Activated CD4-positive, alpha-beta memory T cell treated with anti-CD3 and anti-CD28 coated beads for 36 hours (primary cell): Measurements from ENCODE around the gene AFTPH. TPM values are rescaled to one million over a fixed set of nuclear protein-coding genes. Genes with fewer than 3 reads are reported as not detected.

Experiments
- CTCF ChIA-PET: fragments of 350-600 bp; sonication (Branson Sonifier 250); formaldehyde crosslinking; loops from one replicate; lab custom pipeline; 2021; ENCODE audit warnings: antibody characterized with exemption, inconsistent platforms; lab: Charles Lee
- POLR2A ChIA-PET: fragments of 350-600 bp; sonication (Branson Sonifier 250); formaldehyde crosslinking; loops from one replicate; lab custom pipeline; 2021; ENCODE audit warnings: antibody characterized with exemption; lab: Charles Lee
- DNase-seq: peaks from one replicate; pipeline ENCODE4 v3.0.0-alpha.2; 2020
- H3K27ac Mint-ChIP-seq: one replicate; pipeline ENCODE4 v1.8.0; 2021; ENCODE audit warnings: mixed read lengths
- H3K27me3 Mint-ChIP-seq: one replicate; pipeline ENCODE4 v1.8.0; 2021; ENCODE audit warnings: mixed read lengths
- H3K36me3 Mint-ChIP-seq: one replicate; pipeline ENCODE4 v1.8.0; 2021; ENCODE audit warnings: mixed read lengths
- H3K4me1 Mint-ChIP-seq: one replicate; pipeline ENCODE4 v1.8.0; 2021; ENCODE audit warnings: low read depth, mixed read lengths
- H3K4me3 Mint-ChIP-seq: one replicate; pipeline ENCODE4 v1.8.0; 2021; ENCODE audit warnings: mild to moderate bottlenecking, mixed read lengths
- H3K9me3 Mint-ChIP-seq: one replicate; pipeline ENCODE4 v1.8.0; 2021; ENCODE audit warnings: mixed read lengths
- intact Hi-C: fragments of 100-400 bp; cut with micrococcal nuclease; formaldehyde crosslinking; loops from one replicate; pipeline ENCODE4 v1.15.1; 2023
- total RNA-seq, 2 experiments: library from RNA; stranded (reverse); gene quantifications; one replicate each; pipeline ENCODE4 v1.2.3, GENCODE V29; 2021

AFTPH gene, protein sequence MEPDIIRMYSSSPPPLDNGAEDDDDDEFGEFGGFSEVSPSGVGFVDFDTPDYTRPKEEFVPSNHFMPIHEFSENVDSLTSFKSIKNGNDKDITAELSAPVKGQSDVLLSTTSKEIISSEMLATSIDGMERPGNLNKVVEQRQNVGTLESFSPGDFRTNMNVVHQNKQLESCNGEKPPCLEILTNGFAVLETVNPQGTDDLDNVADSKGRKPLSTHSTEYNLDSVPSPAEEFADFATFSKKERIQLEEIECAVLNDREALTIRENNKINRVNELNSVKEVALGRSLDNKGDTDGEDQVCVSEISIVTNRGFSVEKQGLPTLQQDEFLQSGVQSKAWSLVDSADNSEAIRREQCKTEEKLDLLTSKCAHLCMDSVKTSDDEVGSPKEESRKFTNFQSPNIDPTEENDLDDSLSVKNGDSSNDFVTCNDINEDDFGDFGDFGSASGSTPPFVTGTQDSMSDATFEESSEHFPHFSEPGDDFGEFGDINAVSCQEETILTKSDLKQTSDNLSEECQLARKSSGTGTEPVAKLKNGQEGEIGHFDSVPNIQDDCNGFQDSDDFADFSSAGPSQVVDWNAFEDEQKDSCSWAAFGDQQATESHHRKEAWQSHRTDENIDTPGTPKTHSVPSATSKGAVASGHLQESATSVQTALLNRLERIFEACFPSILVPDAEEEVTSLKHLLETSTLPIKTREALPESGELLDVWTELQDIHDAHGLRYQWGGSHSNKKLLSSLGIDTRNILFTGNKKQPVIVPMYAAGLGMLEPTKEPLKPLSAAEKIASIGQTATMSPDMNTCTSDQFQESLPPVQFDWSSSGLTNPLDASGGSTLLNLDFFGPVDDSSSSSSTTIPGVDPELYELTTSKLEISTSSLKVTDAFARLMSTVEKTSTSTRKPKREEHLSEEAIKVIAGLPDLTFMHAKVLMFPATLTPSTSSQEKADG
- total RNA-seq: 10 to 100 TPM; 34.8 to 36.4 TPM

DNA sequence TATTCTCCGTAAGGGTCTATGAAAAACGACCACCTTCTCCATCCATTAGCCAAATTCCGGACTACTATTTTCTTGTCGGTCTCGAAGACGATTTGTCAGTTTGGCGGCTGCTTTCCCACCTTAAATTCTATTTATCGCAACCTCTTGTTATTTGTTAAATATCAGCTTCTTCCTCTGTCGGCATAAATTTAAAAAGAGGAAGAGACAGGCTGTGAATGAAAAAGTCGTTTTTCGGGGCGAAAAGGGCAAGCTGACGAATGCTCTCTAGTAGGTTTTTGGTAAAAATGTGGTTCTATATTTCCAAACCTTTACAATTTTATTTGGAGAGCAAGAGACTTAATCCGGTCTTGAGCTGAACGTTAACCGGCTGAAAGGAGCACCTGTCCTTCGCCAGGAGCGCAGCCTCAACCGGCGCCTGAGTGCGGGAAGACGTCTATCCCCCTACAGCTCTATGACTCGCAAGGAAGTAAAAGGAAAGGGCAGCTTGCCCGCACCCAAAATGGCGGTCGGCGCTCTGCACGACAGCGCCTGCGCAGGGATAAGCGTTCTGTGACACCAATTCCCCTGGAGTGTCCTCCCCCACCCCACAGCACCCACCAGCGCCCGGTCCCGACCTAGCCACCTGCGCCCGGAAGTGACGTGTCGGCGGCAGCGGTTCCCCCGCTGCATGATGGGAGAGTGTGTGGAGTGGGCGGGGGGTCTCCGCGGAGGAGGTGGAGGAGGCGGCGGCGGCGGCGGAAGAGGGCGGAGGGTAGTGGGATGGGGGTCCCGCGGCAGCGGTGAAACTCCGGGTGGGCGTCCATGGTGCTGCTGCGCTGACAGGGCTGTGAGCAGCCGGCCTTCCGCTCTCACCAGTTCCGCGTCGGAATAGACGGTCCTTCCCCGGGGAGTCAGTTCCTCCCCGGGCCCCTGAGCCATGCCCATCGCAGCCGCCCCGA, at the start of gene AFTPH:
AFTPH (plus strand) TSS at position 663 of the 938 bp plus-strand sequence. CDS start 27,147 bp downstream, outside the sequence.
- intact Hi-C loops: loop anchor here (1.0 to 5.0 kb wide), 15 partner anchors 10 to 682 kb away; partner anchors contain the start of genes CEP68, PELI1, SERTAD2 and SLC1A4
- peak within 1 kb of the TSS; percentile 99 for H3K4me3 Mint-ChIP-seq
- ChIA-PET POLR2A (interaction anchor here (0.6 to 3.4 kb wide), 13 partner anchors 15 to 704 kb away, joined by 3 to 23 read pairs (median 6); partner anchors contain the start of genes ACTR2, RAB1A and SERTAD2), CTCF (interaction anchor here (0.7 to 4.8 kb wide), 31 partner anchors 9 to 487 kb away, joined by 3 to 161 read pairs (median 9); partner anchors contain the start of gene SERTAD2)
- peaks cover 31% of the 10 kb centered on the region for H3K4me1 Mint-ChIP-seq
- no peaks in the 10 kb centered on the region for H3K9me3 Mint-ChIP-seq
- peak within 1 kb of the TSS; percentile 98 for H3K27ac Mint-ChIP-seq
- DNase-seq: peak; percentile 100
- H3K36me3 Mint-ChIP-seq: peaks cover 5% of the 10 kb centered on the region
- peaks cover 2% of the 10 kb centered on the region for H3K27me3 Mint-ChIP-seq

DNA sequence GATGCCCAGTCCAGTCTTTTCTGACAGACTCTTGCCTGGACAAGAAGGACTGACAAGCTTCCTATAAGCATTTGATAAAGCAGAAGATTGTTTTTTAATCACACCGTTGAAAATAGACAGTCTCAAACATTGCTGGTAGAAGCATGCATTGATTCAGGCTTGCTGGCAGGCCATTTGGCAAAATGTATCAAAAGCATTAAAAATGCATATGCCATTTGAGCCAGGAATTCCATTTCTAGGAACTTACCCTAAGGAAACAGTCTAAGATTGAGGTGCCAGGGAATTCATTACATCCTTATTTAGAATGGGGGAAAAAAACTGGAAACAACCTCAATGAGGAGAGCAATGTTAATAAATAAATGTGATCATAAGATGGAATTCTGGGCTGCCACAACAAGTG, 49.5 kb upstream of the AFTPH start:
- DNase-seq: no peak
- H3K4me1 Mint-ChIP-seq: no peaks in the 10 kb centered on the region
- H3K4me3 Mint-ChIP-seq: no peak overlapping the region
- H3K27me3 Mint-ChIP-seq: no peaks in the 10 kb centered on the region
- no peaks in the 10 kb centered on the region for H3K36me3 Mint-ChIP-seq
- H3K27ac Mint-ChIP-seq: no peak overlapping the region
- intact Hi-C loops: no loop called here
- H3K9me3 Mint-ChIP-seq: no peaks in the 10 kb centered on the region
- POLR2A ChIA-PET: no interaction called here
- CTCF ChIA-PET: no interaction called here

DNA sequence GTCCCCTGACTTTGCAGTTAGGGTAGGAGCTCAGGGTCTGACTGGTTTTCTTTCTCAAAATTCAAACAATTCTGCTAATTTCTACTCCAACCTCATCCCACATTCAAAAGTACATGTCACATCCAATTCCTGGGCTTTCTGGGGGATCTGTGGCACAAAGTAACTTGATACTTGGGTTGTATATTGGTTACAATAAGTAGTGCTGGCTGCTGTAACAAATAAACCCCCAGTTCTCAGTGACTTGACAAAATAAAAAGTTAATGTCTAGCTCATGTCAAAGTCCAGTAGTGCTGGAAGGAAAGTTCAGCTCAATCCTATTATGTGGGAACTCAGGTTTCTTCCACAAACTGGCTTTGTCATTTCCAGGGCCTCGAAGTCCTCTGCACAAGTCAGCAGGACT, 47.1 kb upstream of the AFTPH start:
- intact Hi-C loops: no loop called here
- Mint-ChIP-seq H3K9me3 (no peaks in the 10 kb centered on the region), H3K4me3 (no peak overlapping the region), H3K36me3 (no peaks in the 10 kb centered on the region), H3K4me1 (no peaks in the 10 kb centered on the region), H3K27me3 (no peaks in the 10 kb centered on the region), H3K27ac (no peak overlapping the region)
- ChIA-PET POLR2A (no interaction called here), CTCF (interaction anchor here (1.2 to 16.6 kb wide), 3 partner anchors 10 to 147 kb away, joined by 3 to 368 read pairs (median 10); no protein-coding TSS in a partner anchor)
- DNase-seq: no peak

DNA sequence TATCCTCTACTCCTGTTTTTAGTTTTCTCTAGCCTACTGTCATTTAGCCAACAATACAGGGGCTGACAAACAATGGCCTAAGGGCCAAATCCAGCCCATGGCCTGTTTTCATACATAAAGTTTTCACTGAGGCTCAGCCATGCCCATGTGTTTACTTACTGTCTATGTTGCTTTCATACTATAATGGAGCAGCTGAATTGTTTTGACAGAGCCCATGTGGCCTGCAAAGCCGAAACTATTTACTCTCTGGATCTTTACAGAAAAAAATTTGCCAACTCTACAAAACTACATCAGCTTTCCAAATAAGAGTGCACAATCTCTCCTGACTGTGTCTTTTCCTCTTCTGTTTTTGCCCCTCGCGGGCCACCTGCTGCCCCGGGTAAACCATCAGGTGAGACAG, 46.1 kb upstream of the AFTPH start:
- Mint-ChIP-seq H3K9me3 (no peaks in the 10 kb centered on the region), H3K27me3 (no peaks in the 10 kb centered on the region), H3K36me3 (no peaks in the 10 kb centered on the region), H3K4me3 (no peak overlapping the region), H3K4me1 (no peaks in the 10 kb centered on the region), H3K27ac (no peak overlapping the region)
- CTCF ChIA-PET: interaction anchor here (0.6 to 16.6 kb wide), 4 partner anchors 10 to 394 kb away, joined by 3 to 368 read pairs (median 6); no protein-coding TSS in a partner anchor
- POLR2A ChIA-PET: no interaction called here
- intact Hi-C loops: no loop called here
- no peak for DNase-seq

DNA sequence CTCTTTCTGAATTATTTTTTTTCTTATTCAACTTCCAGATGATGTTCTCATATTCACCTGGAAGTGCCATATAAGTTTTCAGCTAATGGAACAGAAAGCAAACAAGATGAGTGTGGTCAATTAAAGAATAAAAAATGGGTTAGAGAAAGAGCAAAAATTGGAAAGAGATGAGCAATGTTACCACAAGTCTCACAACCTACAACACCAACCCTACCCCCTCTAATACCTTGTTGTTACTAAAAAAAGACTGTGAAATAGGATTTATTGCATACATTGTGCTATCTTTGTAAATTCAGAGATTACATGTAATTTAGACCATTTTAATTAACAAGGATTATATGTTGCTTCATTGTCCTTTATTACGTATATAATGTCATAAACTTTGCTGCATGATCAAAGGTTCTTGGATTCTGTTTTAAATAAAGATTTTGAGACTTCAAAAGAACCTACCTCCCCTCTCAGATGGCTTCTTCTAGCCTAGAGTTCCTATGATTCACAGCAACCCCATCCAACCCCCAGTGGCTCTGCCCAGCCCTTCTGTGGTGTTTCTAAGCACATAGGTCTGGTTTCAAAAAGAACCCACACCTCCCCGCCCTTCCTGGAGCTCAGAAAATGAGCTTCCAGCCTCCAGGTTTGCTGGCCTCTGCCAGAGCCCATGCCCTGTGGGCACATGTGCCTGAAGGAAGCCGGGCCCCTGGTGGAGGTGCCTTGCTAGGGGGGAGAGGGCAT, 45.5 kb upstream of the AFTPH start:
- intact Hi-C loops: no loop called here
- CTCF ChIA-PET: interaction anchor here (0.6 to 16.6 kb wide), 3 partner anchors 9 to 394 kb away, joined by 3 to 368 read pairs (median 15); no protein-coding TSS in a partner anchor
- no peak overlapping the region for H3K4me3 Mint-ChIP-seq
- no peaks in the 10 kb centered on the region for H3K36me3 Mint-ChIP-seq
- no peaks in the 10 kb centered on the region for H3K27me3 Mint-ChIP-seq
- no peaks in the 10 kb centered on the region for H3K9me3 Mint-ChIP-seq
- POLR2A ChIA-PET: no interaction called here
- H3K4me1 Mint-ChIP-seq: no peaks in the 10 kb centered on the region
- peak; percentile 29 for DNase-seq
- H3K27ac Mint-ChIP-seq: no peak overlapping the region

DNA sequence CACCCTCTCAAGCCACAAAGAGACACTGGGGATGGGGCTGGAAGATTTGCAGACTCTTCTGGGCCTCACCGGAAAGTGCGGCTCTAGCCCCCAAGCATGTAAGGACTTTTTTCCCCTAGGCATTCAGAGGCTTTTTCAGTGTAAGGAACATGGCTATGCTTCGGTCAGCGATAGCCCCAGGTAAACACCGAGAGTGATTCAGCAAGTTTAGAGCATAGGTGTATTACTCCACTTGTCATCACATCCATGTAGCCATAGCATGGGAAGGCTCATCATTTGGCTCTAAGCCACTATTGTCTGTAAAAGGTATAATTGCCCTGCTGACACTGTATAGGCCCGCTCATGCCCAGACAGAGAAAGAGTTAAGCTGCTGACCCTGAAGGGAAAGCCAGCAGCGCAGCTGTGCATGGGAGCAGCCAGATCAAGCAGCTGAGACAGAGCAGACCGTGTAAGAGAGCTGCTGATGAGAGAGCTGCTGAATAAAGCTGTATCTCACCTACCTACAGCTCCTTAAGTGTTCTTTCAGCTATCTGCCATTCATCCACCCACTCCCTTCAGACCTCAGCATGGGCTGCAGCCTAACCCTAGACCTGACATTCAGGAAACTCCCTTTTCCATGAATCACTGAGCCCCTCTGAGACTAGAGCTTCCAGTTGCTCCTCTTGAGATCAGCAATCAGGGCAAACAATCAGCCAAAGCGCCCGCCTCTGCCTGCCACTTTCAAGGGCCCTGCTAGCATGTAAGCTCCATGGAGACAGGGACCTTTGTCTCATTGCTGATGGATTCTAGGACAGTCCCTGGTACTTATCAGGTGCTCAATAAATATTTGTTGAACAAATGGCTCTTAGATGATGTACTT, 44.6 kb upstream of the AFTPH start:
- ChIA-PET POLR2A (no interaction called here), CTCF (interaction anchor here (0.6 to 16.6 kb wide), 3 partner anchors 8 to 150 kb away, joined by 3 to 368 read pairs (median 15); no protein-coding TSS in a partner anchor)
- H3K4me3 Mint-ChIP-seq: no peak overlapping the region
- no peak for DNase-seq
- no peaks in the 10 kb centered on the region for H3K36me3 Mint-ChIP-seq
- intact Hi-C loops: no loop called here
- no peaks in the 10 kb centered on the region for H3K9me3 Mint-ChIP-seq
- no peak overlapping the region for H3K27ac Mint-ChIP-seq
- no peaks in the 10 kb centered on the region for H3K4me1 Mint-ChIP-seq
- H3K27me3 Mint-ChIP-seq: no peaks in the 10 kb centered on the region

DNA sequence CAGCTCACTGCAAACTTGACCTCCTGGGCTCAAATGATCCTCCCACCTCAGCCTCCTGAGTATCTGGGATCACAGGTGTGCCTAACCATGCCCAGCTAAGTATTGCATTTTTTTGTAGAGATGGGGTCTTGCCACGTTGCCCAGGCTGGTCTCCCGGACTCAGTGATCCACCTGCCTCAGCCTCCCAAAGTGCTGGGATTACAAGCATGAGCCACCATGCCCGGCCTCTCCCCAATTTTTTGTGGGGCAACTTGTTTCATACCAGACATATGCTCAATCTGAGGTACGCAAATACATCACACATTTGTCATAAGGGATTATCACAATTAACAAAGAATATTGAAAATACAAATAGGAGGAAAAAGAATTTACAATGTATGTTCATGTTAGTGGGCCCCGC, 42.5 kb upstream of the AFTPH start:
- H3K9me3 Mint-ChIP-seq: no peaks in the 10 kb centered on the region
- H3K27ac Mint-ChIP-seq: no peak overlapping the region
- DNase-seq: no peak
- no peaks in the 10 kb centered on the region for H3K27me3 Mint-ChIP-seq
- ChIA-PET POLR2A (no interaction called here), CTCF (interaction anchor here (16.6 kb wide), 1 partner anchor 152 kb away, joined by 368 read pairs; no protein-coding TSS in a partner anchor)
- H3K4me1 Mint-ChIP-seq: no peaks in the 10 kb centered on the region
- H3K4me3 Mint-ChIP-seq: no peak overlapping the region
- intact Hi-C loops: no loop called here
- H3K36me3 Mint-ChIP-seq: no peaks in the 10 kb centered on the region

DNA sequence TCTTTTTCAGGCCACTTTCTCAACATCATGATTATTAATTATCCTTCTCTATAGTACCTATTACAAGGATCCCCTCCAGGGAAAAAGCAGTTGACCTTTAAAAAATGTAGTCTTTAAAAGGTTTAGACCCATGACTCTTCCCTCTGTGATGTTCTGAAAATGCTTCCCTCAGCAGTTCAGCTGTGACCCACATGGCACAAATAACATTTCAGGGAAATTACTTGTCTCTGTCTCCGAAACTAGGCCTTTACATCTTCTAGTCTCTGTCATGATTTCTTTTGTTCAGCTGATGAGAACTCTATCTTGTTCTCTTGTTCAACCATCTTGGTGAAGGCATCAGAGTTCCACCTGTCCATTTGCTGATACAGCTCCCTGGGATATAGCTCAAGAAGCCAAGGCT, 41.9 kb upstream of the AFTPH start:
- no peaks in the 10 kb centered on the region for H3K36me3 Mint-ChIP-seq
- DNase-seq: no peak
- no peak overlapping the region for H3K4me3 Mint-ChIP-seq
- ChIA-PET CTCF (interaction anchor here (16.6 kb wide), 1 partner anchor 152 kb away, joined by 368 read pairs; no protein-coding TSS in a partner anchor), POLR2A (no interaction called here)
- intact Hi-C loops: no loop called here
- H3K9me3 Mint-ChIP-seq: no peaks in the 10 kb centered on the region
- H3K27me3 Mint-ChIP-seq: no peaks in the 10 kb centered on the region
- no peak overlapping the region for H3K27ac Mint-ChIP-seq
- no peaks in the 10 kb centered on the region for H3K4me1 Mint-ChIP-seq

DNA sequence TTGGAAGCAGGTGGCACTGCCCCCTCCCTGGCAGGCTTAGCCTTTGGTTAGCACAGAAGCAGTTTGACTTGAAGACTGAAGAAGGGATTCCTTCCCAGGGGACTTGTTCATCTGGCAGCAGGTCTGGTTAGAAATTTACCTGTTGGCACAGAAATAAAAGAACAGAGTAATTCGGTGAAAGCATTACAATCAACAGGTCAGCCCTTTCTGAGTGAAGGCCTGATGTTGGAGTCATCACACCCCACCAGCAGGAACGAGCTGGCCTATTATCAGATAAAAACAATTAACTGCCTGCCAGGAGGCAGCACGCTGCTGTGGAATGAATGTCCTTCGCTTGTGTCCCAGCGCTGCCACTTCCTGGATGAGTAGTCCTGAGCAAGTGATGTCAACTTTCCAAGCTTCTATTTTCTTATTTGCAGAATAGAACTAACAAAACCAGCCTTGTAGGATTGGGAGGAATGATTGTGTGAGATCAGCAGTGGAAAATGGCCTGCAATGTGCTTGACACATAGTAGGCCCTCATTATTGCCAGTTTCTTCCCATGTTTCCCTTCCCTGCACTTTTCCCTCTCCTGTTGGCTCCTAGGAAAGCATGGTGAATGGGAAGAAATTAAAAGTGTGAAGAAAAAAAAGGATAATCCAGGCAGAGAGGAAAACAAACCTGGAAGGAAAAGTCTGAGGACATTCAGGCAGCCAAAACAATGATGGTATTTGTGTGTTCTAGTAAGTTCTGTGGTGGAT, 41.2 kb upstream of the AFTPH start:
- H3K9me3 Mint-ChIP-seq: no peaks in the 10 kb centered on the region
- ChIA-PET POLR2A (no interaction called here), CTCF (interaction anchor here (1.0 to 16.6 kb wide), 2 partner anchors 85 to 153 kb away, joined by 3 to 368 read pairs; no protein-coding TSS in a partner anchor)
- peaks cover under 1% of the 10 kb centered on the region for H3K4me1 Mint-ChIP-seq
- no peak overlapping the region for H3K27ac Mint-ChIP-seq
- no peaks in the 10 kb centered on the region for H3K27me3 Mint-ChIP-seq
- intact Hi-C loops: no loop called here
- no peak overlapping the region for H3K4me3 Mint-ChIP-seq
- DNase-seq: peak; percentile 23
- no peaks in the 10 kb centered on the region for H3K36me3 Mint-ChIP-seq
